Mesothelial cell of epicardium (in vitro differentiated cells): ENCODE results near the gene VPS18. TPM values are rescaled to one million over a fixed set of nuclear protein-coding genes. Genes with fewer than 3 reads are reported as not detected.

ENCODE experiments used
- DNase-seq, 2 experiments: peaks; one replicate each; pipeline ENCODE4 v3.0.0; 2021; ENCODE audit warnings: low spot score in 2 of 2; ENCODE audit not compliant: unreplicated experiment in 2 of 2
- H3K27ac Mint-ChIP-seq: 2 replicates; pipeline ENCODE4 v1.8.0; 2021; ENCODE audit warnings: mixed read lengths
- H3K27me3 Mint-ChIP-seq: 2 replicates; pipeline ENCODE4 v1.8.0; 2021; ENCODE audit warnings: low read depth, mixed read lengths
- H3K36me3 Mint-ChIP-seq: 2 replicates; pipeline ENCODE4 v1.8.0; 2021; ENCODE audit warnings: mixed read lengths
- H3K4me1 Mint-ChIP-seq: 2 replicates; pipeline ENCODE4 v1.8.0; 2021; ENCODE audit warnings: mixed read lengths
- H3K4me3 Mint-ChIP-seq: 2 replicates; pipeline ENCODE4 v1.8.0; 2021; ENCODE audit warnings: mild to moderate bottlenecking, moderate library complexity, mixed read lengths
- H3K9me3 Mint-ChIP-seq: 2 replicates; pipeline ENCODE4 v1.8.0; 2021; ENCODE audit warnings: mixed read lengths
- total RNA-seq: library from RNA; stranded (reverse); gene quantifications from 3 replicates; pipeline ENCODE4 v1.2.1, GENCODE V29; 2021
- TF ChIP-seq, protein P1 (sequence below): fragments of 200-600 bp; sonication (generic); IDR thresholded peaks from one replicate; pipeline ENCODE4 v1.5.0; 2021; ENCODE audit warnings: antibody characterized with exemption; ENCODE audit not compliant: unreplicated experiment

Gene VPS18
- total RNA-seq, 1 donor from 2014 or later, result 30.1 TPM

DNA sequence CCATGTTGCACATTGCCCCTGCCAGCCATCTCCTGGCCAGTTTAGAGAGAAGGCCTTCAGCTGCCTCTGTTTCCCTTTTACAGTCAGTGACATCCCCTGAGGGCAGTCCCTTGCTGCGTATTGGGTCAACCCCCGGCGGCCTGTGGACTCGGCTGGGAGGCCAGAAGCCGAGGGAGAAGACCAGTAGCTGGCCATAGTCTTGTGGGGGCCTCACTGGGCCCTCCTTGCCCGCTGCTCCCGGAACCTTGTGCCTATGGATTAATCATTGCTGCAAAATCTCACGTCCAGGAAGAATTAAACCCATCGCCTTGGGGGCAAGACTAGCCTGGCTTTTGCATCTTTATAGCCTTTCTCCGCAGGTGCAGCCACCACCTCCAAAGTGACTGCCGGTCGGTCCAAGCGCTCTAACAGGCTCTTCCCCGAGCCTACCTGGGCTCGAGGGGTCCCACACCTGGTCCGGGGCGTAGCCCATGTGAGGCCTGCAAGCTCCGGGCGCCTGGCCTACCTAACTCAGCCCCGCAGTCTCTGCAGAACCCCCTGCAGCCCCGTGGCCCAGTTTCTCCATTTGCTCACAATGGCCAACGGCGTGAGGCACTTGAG lies 58.2 kb downstream of the VPS18 start:
- TF ChIP-seq, protein P1, sequence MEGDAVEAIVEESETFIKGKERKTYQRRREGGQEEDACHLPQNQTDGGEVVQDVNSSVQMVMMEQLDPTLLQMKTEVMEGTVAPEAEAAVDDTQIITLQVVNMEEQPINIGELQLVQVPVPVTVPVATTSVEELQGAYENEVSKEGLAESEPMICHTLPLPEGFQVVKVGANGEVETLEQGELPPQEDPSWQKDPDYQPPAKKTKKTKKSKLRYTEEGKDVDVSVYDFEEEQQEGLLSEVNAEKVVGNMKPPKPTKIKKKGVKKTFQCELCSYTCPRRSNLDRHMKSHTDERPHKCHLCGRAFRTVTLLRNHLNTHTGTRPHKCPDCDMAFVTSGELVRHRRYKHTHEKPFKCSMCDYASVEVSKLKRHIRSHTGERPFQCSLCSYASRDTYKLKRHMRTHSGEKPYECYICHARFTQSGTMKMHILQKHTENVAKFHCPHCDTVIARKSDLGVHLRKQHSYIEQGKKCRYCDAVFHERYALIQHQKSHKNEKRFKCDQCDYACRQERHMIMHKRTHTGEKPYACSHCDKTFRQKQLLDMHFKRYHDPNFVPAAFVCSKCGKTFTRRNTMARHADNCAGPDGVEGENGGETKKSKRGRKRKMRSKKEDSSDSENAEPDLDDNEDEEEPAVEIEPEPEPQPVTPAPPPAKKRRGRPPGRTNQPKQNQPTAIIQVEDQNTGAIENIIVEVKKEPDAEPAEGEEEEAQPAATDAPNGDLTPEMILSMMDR, result no peak
- DNase-seq, result no peak
- H3K27ac Mint-ChIP-seq, result peak overlapping the region; percentile 82
- H3K36me3 Mint-ChIP-seq, result peaks cover 2% of the 10 kb centered on the region
- no peaks in the 10 kb centered on the region for H3K9me3 Mint-ChIP-seq
- peaks cover 14% of the 10 kb centered on the region for H3K27me3 Mint-ChIP-seq
- peak overlapping the region; percentile 83 for H3K4me3 Mint-ChIP-seq
- peaks cover 8% of the 10 kb centered on the region for H3K4me1 Mint-ChIP-seq

GRCh38 chr15:40952901-40953712 lies 58.9 kb downstream of the VPS18 start, which contains the start of gene CHAC1:
Gene CHAC1 (plus strand): TSS chr15:40953471. CDS start chr15:40953584, 113 bp downstream.
- peaks cover 8% of the 10 kb centered on the region for H3K4me1 Mint-ChIP-seq
- TF ChIP-seq, protein P1, result no peak
- DNase-seq, result peak; percentile 79 to 87
- peak within 1 kb of the TSS; percentile 83 for H3K4me3 Mint-ChIP-seq
- peak within 1 kb of the TSS; percentile 82 for H3K27ac Mint-ChIP-seq
- no peaks in the 10 kb centered on the region for H3K9me3 Mint-ChIP-seq
- peaks cover 2% of the 10 kb centered on the region for H3K36me3 Mint-ChIP-seq
- peaks cover 14% of the 10 kb centered on the region for H3K27me3 Mint-ChIP-seq

Other genes starting within 250 kb of the VPS18 start
- gene RAD51, start 199.3 kb upstream of the VPS18 start, total RNA-seq, result 8.2 to 9.3 TPM (median 8.3 TPM) in 3 replicates
- gene RMDN3, start 139.2 kb upstream of the VPS18 start, total RNA-seq, result 25.1 to 29.3 TPM (median 26.9 TPM) in 3 replicates
- 12.6 to 15.8 TPM (median 14.4 TPM) in 3 replicates for gene GCHFR, start 130.4 kb upstream of the VPS18 start, total RNA-seq
- gene C15orf62, start 124.5 kb upstream of the VPS18 start, total RNA-seq, result 0.44 to 0.47 TPM (median 0.45 TPM) in 3 replicates
- 20.9 to 24.4 TPM (median 24.2 TPM) in 3 replicates for gene ZFYVE19, start 87.4 kb upstream of the VPS18 start, total RNA-seq
- gene DNAJC17, start 87.0 kb upstream of the VPS18 start, total RNA-seq, result 36.4 to 44.3 TPM (median 41.2 TPM) in 3 replicates
- 0.63 to 1.7 TPM (median 1.2 TPM) in 3 replicates for gene PPP1R14D, start 65.7 kb upstream of the VPS18 start, total RNA-seq
- gene SPINT1, start 50.4 kb upstream of the VPS18 start, total RNA-seq, result 141 to 152 TPM (median 147 TPM) in 3 replicates
- 3.4 to 4.4 TPM (median 3.4 TPM) in 3 replicates for gene RHOV, start 20.2 kb upstream of the VPS18 start, total RNA-seq
- gene DLL4, start 34.9 kb downstream of the VPS18 start, total RNA-seq, result 0.20 to 0.31 TPM (median 0.24 TPM) in 3 replicates
- gene CHAC1, start 59.0 kb downstream of the VPS18 start, total RNA-seq, result 2.7 to 3.2 TPM (median 3.1 TPM) in 3 replicates
- 22.4 to 24.6 TPM (median 23.7 TPM) in 3 replicates for gene INO80, start 221.8 kb downstream of the VPS18 start, total RNA-seq